ENCODE data around the gene FNTB. TPM values are rescaled to one million over a fixed set of nuclear protein-coding genes. Genes with fewer than 3 reads are reported as not detected.

FNTB gene
- polyA plus RNA-seq, 1 donor from 2014 or later, result 6.7 TPM

GRCh38 chr14:65071544-65071943 is 84.8 kb downstream of the FNTB start:
- H3K27ac ChIP-seq (ENCODE audit: low read length), result no peak overlapping the region
- H3K36me3 ChIP-seq (ENCODE audit: insufficient read depth, low read length), result no peaks in the 10 kb centered on the region
- no peak overlapping the region for H3K9ac ChIP-seq (ENCODE audit: low read length)
- H2AFZ ChIP-seq (ENCODE audit: low read depth, low read length), result no peak overlapping the region
- no peaks in the 10 kb centered on the region for H3F3A ChIP-seq (ENCODE audit: insufficient read depth, low read length, poor library complexity, severe bottlenecking)
- H3K27me3 ChIP-seq (ENCODE audit: insufficient read depth, low read depth, low read length), result no peaks in the 10 kb centered on the region
- TF ChIP-seq EZH2 (IDR thresholded peaks at IDR 0.05; ENCODE audit: borderline replicate concordance, insufficient read depth, low read length, poor library complexity, severe bottlenecking) (no peak), POLR2AphosphoS5 (IDR thresholded peaks at IDR 0.05) (no peak), CTCF (IDR thresholded peaks at IDR 0.05; ENCODE audit: poor library complexity, severe bottlenecking) (no peak), TAF1 (IDR thresholded peaks at IDR 0.05; ENCODE audit: low read depth) (no peak)
- no peak overlapping the region for H3K4me2 ChIP-seq (ENCODE audit: low read length)
- H3K79me2 ChIP-seq (replicated peaks; ENCODE audit: insufficient read depth, low read length), result no peaks in the 10 kb centered on the region
- H3K9me2 ChIP-seq (ENCODE audit: insufficient read depth, low read length), result no peaks in the 10 kb centered on the region
- no peak overlapping the region for H3K4me3 ChIP-seq (ENCODE audit: low read length)
- no peaks in the 10 kb centered on the region for H3K9me3 ChIP-seq (ENCODE audit: low read length)
- H4K20me1 ChIP-seq (ENCODE audit: insufficient read depth), result no peaks in the 10 kb centered on the region

- no peaks in the 10 kb centered on the region for H3K9me3 ChIP-seq (ENCODE audit: low read length)
- H3K36me3 ChIP-seq (ENCODE audit: insufficient read depth, low read length), result no peaks in the 10 kb centered on the region
- no peak overlapping the region for H3K4me2 ChIP-seq (ENCODE audit: low read length)
- no peak overlapping the region for H2AFZ ChIP-seq (ENCODE audit: low read depth, low read length)
- H3K9ac ChIP-seq (ENCODE audit: low read length), result no peak overlapping the region
- H3K27ac ChIP-seq (ENCODE audit: low read length), result no peak overlapping the region
- no peak overlapping the region for H3K4me3 ChIP-seq (ENCODE audit: low read length)
- H3K79me2 ChIP-seq (replicated peaks; ENCODE audit: insufficient read depth, low read length), result no peaks in the 10 kb centered on the region
- H3K27me3 ChIP-seq (ENCODE audit: insufficient read depth, low read depth, low read length), result no peaks in the 10 kb centered on the region
- no peaks in the 10 kb centered on the region for H3F3A ChIP-seq (ENCODE audit: insufficient read depth, low read length, poor library complexity, severe bottlenecking)
- TF ChIP-seq SMC3 (conservative IDR thresholded peaks at IDR 0.05; ENCODE audit: poor library complexity) (no peak), EP300 (conservative IDR thresholded peaks at IDR 0.05; ENCODE audit: poor library complexity, severe bottlenecking) (no peak)
- no peaks in the 10 kb centered on the region for H4K20me1 ChIP-seq (ENCODE audit: insufficient read depth)
- H3K9me2 ChIP-seq (ENCODE audit: insufficient read depth, low read length), result no peaks in the 10 kb centered on the region
Measured at GRCh38 chr14:65072256-65072655, 85.6 kb downstream of the FNTB start.

GRCh38 chr14:65072937-65073336 is 86.2 kb downstream of the FNTB start:
- no peaks in the 10 kb centered on the region for H3K79me2 ChIP-seq (replicated peaks; ENCODE audit: insufficient read depth, low read length)
- no peaks in the 10 kb centered on the region for H3F3A ChIP-seq (ENCODE audit: insufficient read depth, low read length, poor library complexity, severe bottlenecking)
- no peak overlapping the region for H3K4me2 ChIP-seq (ENCODE audit: low read length)
- H2AFZ ChIP-seq (ENCODE audit: low read depth, low read length), result no peak overlapping the region
- H3K36me3 ChIP-seq (ENCODE audit: insufficient read depth, low read length), result no peaks in the 10 kb centered on the region
- H3K9me2 ChIP-seq (ENCODE audit: insufficient read depth, low read length), result no peaks in the 10 kb centered on the region
- H3K9ac ChIP-seq (ENCODE audit: low read length), result no peak overlapping the region
- H3K4me3 ChIP-seq (ENCODE audit: low read length), result no peak overlapping the region
- H4K20me1 ChIP-seq (ENCODE audit: insufficient read depth), result no peaks in the 10 kb centered on the region
- no peak overlapping the region for H3K27ac ChIP-seq (ENCODE audit: low read length)
- TF ChIP-seq MXI1 (conservative IDR thresholded peaks at IDR 0.05; ENCODE audit: poor library complexity, severe bottlenecking), result no peak
- no peak for TF ChIP-seq REST (IDR thresholded peaks at IDR 0.05; ENCODE audit: borderline replicate concordance)
- no peak for TF ChIP-seq RAD21 (conservative IDR thresholded peaks at IDR 0.05)
- no peak for TF ChIP-seq POLR2AphosphoS5 (IDR thresholded peaks at IDR 0.05)
- TF ChIP-seq TAF1 (IDR thresholded peaks at IDR 0.05; ENCODE audit: low read depth), result no peak
- no peak for TF ChIP-seq EZH2 (IDR thresholded peaks at IDR 0.05; ENCODE audit: borderline replicate concordance, insufficient read depth, low read length, poor library complexity, severe bottlenecking)
- no peak for TF ChIP-seq SMC3 (conservative IDR thresholded peaks at IDR 0.05; ENCODE audit: poor library complexity)
- no peak for TF ChIP-seq CTCF (IDR thresholded peaks at IDR 0.05; ENCODE audit: poor library complexity, severe bottlenecking)
- TF ChIP-seq EP300 (conservative IDR thresholded peaks at IDR 0.05; ENCODE audit: poor library complexity, severe bottlenecking), result no peak
- H3K9me3 ChIP-seq (ENCODE audit: low read length), result no peaks in the 10 kb centered on the region
- H3K27me3 ChIP-seq (ENCODE audit: insufficient read depth, low read depth, low read length), result no peaks in the 10 kb centered on the region
